AG04449 (cell line): ENCODE results near the gene DDX10.

Source experiments
- CTCF ChIA-PET: fragments of 350-600 bp; formaldehyde crosslinking; extraction: SDS; loops from one replicate; lab custom pipeline; 2021; ENCODE audit warnings: antibody characterized with exemption; lab: Yijun Ruan, JAX
- POLR2A ChIA-PET: fragments of 400-600, 350-600 bp; formaldehyde crosslinking; extraction: SDS; loops from one replicate; lab custom pipeline; 2020; ENCODE audit warnings: antibody characterized with exemption, inconsistent platforms; lab: Yijun Ruan, JAX
- DNase-seq: peaks from one replicate; pipeline ENCODE4 v3.0.0-alpha.2; 2010; ENCODE audit warnings: low read depth, low spot score
- H3K4me3 ChIP-seq: 2 replicates; pipeline ENCODE4 v1.5.1; 2011; ENCODE audit warnings: low read depth, mild to moderate bottlenecking, control low read depth, low read length
- CTCF ChIP-seq: IDR thresholded peaks from one replicate; pipeline ENCODE4 v1.5.1; 2011; ENCODE audit warnings: mild to moderate bottlenecking, moderate library complexity, low read length, control low read depth, inconsistent platforms; ENCODE audit not compliant: insufficient read depth; ENCODE audit errors: missing control alignments

The DDX10 gene

DNA sequence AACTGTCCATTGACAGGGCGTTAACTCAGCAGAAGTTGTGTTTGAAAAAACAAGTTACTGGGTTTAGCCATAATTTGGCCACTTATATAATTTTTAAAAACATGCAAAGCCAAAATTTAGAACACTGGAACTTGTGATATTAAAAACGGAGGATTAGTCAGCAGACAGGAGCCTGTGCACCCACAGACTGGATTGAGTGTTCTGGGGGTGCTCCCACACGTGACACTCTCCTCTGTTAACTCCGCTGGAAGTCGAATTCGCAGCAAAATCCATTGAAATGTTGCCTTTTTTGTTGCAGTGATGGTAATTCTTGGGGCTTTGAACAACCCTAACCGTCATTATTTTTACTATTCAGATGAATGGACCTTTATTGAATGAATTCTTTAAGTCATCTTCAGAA, 269.8 kb downstream of the DDX10 start:
- CTCF ChIA-PET, result interaction anchor here (1.0 kb wide), 1 partner anchor 57 kb away, joined by 3 read pairs; no protein-coding TSS in a partner anchor
- no peak overlapping the region for H3K4me3 ChIP-seq
- POLR2A ChIA-PET, result no interaction called here
- no peak for DNase-seq
- no peak for TF ChIP-seq CTCF

- CTCF ChIA-PET, result no interaction called here
- no peak for TF ChIP-seq CTCF
- no peak for DNase-seq
- H3K4me3 ChIP-seq, result no peak overlapping the region
- POLR2A ChIA-PET, result no interaction called here
Measured at GRCh38 chr11:108937746-108938145, 272.9 kb downstream of the DDX10 start.

DNA sequence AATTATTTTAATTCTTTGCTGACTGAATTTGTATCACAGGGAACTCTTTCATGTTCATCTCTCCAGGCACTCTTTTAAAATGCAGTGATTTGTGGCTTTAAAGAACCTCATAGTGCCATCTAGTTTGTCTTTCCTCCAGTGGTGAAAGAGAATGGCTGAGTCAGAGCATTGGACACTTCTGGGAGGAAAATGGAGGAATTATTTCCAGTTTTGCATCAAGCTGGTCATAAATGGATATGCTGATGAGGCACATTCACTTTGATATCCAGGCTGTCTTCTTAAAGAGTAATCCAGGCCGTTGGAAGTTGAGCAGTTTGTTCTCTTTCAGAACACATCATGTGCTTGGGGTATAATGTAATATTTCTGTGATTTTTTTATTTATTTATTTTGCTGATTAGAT, 273.7 kb downstream of the DDX10 start:
- ChIA-PET POLR2A (no interaction called here), CTCF (no interaction called here)
- DNase-seq, result no peak
- H3K4me3 ChIP-seq, result no peak overlapping the region
- no peak for TF ChIP-seq CTCF

DNA sequence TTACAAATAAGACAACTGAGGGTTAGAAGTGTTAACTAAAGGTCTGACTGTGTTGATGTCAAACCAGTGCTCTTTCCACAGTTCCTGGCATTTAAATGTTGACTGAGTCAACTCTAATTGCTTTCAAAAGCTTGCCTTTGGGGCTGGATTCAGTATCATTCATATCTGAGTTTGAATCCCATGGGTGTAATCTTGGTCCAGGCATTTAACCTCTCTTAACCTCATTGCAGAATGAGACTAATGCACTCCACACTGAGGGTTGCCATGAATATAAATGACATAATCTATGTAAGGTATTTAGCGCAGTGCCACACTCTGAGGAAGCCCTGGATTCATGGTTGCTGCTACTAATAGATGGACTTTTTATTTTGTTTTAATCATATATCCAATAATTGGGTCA, 274.3 kb downstream of the DDX10 start:
- DNase-seq, result no peak
- ChIA-PET CTCF (interaction anchor here (0.9 kb wide), 1 partner anchor 9 kb away, joined by 4 read pairs; no protein-coding TSS in a partner anchor), POLR2A (no interaction called here)
- no peak overlapping the region for H3K4me3 ChIP-seq
- TF ChIP-seq CTCF, result no peak

- POLR2A ChIA-PET, result no interaction called here
- DNase-seq, result no peak
- TF ChIP-seq CTCF, result no peak
- CTCF ChIA-PET, result interaction anchor here (0.5 to 1.6 kb wide), 2 partner anchors 14 to 18 kb away, joined by 3 to 4 read pairs; no protein-coding TSS in a partner anchor
- no peak overlapping the region for H3K4me3 ChIP-seq
Measured at GRCh38 chr11:108943853-108944252, 279.0 kb downstream of the DDX10 start.

DNA sequence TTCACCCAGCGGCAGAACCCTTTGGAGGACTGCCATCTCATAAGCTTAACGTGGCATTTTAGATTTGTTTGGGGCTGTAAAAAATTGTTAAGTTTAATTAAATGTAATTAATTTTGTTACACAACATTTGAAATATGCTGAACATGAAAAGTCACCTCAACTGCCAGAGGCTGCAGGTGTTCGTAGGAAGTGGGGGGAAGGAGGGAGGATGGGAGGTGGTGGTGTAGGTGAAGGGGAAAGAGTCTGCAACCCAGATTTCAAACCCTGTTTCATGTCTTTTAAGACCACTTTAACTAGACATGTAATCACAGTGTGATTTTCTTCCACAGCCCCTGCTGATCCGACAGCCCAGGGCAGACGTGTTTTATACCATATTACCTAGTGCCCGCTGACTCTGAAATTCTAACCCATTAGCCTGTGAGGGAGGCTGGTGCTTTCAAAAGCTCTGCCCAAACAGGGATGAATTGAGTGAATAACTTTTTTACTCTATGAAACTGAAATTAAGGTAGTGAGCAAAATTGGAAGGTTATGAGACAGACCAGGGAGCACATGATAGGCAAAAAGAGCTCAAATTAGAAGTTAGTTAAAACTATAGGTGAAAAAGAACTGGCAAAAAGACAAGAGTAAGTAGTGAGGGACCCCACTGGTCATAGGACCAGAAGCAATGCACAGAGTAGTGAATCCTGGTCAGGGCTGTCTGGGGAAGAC, 279.8 kb downstream of the DDX10 start:
- no peak for DNase-seq
- POLR2A ChIA-PET, result no interaction called here

More for the DNA sequence above, 279.8 kb downstream of the DDX10 start:
- CTCF ChIA-PET, result interaction anchor here (1.6 kb wide), 1 partner anchor 14 kb away, joined by 4 read pairs; no protein-coding TSS in a partner anchor
- H3K4me3 ChIP-seq, result no peak overlapping the region
- TF ChIP-seq CTCF, result no peak
